Ecto neural progenitor cell (in vitro differentiated cells): ENCODE measurements around the gene HDAC4.

Experiments
- DNase-seq: peaks from one replicate; pipeline ENCODE4 v3.0.0-alpha.2; 2018; ENCODE audit warnings: low spot score

Gene HDAC4

DNA sequence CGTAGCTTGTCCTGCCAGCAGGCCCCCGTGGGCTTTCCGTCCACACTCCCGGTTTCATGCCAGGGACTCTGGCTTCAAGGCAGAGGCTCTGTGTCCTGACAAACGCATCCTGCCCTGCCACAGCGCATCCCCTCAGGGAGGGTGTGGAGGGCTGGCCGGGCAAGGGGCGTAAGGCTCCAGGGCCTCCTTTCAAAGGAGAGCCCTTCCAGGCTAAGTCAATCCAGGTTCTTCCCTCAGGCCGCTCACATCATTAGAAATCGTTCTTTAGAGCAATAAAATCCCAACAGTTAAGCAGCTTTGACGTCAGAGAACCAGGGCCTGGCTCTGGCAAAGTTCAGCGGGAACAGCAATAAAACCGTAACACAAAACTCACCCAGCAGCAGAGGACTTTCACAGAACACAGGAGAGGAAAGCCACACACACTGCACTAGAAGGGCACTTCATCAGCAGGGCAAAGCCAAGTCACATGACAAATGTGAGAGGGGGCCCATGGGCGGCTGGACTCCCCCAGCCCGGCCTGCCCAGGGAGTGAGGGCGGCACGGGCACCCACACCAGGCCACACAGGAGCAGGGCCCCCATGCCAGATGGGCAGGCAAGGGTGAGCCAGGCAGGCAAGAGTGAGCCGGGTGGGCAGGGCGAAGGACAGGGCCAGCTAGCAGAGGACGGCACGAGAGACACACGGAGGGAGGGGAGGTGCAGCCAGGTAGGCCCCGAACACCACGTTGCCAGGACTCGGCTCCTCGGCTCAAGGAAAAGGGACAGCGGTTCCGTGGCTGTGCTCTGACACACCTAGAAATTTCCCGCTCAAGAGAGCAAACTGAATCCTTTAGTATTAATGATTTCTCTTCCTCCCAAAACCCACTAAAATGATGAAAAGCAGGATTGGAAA lies 52.0 kb downstream of the HDAC4 start:
- DNase-seq: no peak

DNA sequence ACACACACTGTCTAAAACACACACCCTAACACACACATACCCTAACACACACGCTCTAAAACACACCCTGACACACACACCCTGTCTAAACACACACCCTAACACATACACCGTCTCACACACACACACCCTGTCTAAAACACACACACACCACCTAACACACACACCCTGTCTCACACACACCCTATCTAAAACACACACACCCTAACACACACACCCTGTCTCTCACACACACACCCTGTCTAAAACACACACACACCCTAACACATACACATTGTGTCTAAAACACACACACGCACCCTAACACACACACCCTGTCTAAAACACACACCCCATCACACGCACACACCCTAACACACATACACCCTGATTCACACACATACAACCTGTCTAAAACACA lies 54.1 kb downstream of the HDAC4 start:
- DNase-seq: no peak

DNA sequence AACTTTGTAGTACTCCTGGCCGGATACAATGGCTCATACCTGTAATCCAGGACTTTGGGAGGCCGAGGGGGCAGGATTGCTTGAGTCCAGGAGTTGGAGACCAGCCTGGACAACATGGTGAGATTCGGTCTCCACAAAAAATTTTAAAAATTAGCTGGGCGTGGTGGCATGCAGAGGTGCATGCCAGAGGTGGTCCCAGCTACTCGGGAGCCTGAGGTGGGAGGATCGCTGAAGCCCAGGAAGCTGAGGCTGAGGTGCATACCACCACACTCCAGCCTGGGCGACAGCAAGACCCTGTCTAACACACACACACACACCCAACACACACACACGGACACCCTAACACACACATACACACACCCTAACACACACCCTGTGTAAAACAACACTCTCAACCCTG lies 55.6 kb downstream of the HDAC4 start:
- no peak for DNase-seq

DNA sequence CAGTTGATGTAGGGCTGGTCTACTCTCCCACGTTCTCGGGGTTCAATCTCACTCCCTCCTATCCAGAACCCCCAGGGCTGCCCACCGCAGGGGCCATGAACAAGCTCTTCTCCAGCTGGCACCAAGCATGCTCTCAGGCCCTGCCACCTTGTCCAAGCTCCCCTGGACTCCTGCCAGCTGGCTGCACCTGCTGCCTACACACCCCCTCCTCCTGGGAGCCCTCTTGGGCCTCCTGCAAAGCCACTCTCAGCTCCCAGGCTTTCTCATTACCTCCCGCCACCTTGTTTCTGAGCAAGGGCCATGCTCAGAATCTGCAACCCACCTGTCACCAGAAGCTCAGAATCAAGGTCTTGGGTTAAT lies 56.0 kb downstream of the HDAC4 start:
- DNase-seq: no peak

DNA sequence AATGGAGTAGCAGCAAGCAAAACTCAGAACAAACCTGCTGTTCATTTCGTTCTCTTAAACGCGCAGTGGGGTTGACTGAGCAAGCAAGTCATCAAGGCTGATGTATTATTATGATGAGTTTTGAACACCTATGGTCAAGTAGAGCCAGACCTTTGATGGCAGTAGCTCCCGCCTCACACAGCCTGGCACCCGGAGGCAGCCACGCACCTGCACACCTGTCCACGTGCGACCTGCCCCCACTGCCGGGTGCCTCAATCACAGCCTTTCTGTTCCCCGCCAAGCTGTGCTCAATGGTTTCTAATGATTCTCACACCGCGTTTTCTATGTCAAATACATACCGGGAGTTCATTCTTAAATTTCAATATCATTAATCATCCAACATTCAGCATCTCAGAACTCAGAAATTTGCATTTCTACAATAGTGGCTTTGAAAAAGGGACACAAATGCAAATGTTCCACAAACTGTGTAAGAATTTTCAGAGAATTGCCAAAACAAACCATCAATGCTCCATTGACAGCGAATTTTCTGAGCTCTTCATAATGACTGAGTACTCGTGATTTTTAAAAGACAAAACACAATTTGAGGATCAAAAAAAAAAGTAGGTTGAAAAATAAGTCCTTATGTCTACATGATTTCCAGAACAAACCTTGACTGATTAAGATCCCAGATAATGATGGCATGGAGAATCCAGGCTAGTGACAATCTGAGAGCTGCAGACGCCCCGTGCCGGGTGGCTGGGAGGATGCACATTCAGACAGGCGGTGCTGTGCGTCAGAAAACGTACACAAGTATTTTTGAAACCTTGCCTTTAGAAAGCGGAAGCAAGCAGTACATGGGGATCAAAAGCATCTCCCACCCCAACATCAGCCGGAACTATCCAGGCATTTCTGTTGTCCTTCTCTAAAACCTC lies 56.6 kb downstream of the HDAC4 start:
- no peak for DNase-seq

DNA sequence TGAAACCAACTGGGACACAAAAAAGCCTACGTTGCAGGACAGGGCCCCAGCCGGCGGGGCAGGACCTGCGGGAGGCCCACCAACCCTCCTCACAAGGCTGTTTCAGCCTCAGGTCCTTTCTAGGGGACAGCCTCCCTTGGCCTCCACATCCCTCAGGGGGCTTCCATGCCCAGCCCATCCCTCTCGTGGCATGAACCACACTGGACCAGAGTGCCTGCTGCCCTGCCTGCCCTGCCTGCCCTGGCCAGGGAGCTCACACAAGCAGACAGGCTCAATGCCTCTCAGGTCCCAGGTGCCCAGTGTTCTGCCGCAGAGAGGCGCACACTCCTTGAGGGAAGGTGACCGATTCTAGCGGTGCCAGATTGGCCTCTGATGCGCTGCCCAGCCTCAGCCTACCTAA lies 57.4 kb downstream of the HDAC4 start:
- no peak for DNase-seq

DNA sequence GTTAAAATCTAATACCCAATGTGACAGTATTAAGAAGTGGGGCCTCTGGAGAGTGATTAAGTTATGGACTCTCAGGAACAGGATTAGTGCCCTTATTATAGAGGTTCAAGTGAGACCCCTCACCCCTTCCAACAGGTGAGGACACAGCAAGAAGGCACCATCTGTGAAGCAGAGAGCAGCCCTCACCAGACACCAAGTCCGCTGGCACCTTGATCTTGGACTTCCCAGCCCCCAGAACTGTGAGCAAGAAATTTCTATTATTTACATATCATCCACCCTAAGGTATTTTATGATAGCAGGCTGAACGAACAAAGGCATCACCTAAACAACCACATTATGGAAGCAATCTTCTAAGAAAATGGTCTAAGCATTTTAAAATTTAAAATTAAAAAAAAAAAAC lies 59.0 kb downstream of the HDAC4 start:
- no peak for DNase-seq

DNA sequence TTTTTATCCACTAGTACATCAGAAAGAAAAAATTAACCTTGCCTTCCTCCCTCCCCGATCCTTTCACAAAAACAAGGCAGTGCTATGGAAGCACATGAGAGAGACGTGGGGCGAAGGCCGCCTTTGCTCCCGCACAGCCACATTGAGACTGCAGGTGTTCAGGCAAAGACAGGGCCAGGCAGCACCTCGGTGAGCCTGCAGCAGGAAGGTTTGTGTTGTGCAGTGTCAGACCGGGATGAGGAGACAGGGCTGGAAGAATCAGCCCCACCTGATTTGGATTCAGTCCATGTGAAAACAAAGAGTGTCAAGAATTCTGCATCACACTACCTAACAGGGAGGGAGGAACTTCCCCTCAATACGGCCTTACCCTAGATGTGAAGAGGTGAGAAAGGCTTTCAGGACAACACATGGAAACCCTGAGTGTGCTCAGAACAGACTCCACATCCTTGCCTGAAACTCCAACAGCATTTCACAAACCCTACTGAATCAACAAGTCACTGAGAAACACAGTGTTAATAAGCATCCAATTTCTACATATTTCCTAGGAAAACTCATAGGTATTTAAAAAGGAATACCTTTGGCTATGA lies 59.6 kb downstream of the HDAC4 start:
- DNase-seq: no peak

DNA sequence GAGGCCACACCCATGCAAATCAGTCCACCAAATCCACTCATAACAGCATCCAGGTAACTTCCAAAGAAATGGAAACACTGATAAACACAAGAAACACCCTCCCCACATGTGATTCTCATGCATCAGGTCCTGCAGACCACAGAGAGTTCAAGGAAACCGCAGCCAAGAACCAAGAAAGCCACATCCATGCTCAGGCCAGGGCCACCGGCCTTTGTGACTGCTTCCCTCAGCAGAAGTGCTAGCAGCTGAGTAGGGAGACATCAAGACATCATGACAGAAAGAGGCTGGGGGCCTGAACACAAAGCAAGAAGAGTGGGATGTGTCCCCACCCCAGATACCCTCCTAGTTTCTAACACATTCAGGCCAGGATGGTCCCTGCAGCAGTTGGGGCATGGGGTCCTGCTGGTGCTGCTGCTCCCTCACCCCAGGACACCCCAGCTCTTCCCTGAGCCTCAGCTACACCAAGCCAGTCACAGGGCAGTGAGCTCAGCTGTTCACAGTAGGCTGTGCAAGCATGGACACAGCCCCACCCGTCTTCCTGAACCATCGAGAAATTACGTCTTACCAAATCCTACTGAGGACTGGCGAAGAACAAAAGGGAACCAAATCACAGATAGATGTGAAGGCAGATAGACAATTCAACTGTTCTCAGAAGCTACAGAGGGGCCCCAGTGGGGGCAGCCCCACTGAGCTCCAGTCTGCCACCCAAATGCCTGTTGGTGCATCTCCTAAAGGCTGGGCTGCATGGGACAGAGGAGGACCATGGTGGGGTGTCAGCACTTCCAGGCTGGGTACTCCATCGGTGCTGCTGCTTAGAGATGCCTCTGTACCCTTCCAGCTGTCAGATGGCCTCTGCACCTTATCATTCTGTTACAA lies 60.9 kb downstream of the HDAC4 start:
- DNase-seq: no peak

DNA sequence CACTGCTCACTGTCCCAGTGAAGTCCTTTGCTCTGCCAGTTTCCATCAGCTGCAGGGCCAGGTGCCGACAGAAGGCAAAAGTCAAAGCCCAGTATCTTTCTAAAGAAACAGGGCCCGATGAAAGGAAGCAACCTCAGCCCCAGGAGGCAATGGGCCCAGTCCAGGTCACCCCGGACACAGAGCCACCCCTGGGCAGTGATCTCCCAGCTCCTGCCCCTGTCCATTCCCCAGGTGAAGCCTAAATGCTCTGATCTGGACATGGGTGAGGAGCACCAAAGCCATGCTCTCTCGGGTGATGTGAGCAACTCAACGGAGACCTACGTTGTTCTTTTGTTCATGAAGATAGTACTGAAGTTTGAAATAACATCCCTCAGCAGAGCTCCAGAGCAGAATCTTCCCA lies 61.6 kb downstream of the HDAC4 start:
- no peak for DNase-seq

DNA sequence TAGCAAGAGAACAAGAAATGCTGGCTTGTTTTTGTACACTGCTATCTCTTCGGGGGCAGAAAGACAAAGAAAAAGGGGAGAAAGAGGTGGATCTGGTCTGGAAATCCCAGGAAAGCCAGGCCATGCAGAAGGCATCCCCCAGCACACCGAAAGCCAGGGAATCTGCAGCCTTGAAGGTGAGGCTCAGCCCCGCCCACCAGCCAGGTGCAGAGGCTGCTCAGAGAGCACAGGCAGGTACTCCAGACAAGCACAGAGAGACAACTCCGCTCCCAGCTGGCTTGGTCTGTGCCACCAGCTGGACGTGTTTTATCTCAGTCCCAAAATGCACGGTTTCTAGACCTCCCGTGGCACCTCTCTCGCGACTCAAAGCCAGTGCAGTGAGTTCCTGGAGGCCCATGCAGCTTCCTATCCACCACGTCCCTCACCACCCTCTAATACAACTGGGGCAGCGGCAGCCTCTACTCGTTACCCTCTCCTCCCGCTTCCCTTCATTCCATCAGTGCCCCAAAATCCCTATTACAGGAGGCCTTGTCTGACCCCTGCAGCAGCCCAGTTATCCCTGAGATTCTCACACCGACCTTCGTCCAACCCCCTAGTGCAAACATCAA lies 62.8 kb downstream of the HDAC4 start:
- DNase-seq: no peak

DNA sequence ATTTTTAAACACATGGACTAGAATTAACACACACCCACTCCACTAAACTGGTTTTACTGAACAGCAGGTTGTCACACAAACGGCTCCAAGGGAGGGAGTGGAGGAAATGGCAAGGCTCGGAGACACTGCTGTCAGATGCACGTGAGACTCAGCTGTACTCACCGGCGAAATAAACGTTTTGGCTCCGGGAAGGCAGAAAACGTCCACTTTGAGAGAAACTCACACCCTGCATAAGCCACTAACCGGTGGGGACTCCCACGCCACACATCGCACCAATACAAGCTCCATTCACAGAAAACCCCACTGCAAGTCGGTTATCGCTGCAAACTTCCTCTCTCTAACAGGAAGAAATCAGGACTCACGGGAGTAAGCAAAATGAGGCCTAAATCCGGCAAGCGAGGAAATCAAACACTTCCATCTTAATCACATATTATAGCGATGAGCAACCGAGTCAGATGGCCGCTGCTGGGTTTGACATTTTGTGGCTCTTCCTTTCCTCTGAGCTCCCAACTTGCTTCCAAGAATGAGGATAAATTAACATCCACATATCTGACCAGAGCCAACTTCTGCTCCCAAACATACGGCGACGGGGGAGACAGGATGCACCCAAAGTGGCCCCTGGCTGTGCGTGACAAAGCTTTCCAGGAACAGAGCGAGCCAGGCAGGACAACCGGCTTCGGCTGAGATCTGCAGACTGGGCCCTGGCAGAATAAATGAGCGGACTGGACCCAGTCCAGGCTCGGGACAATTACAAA lies 63.5 kb downstream of the HDAC4 start:
- no peak for DNase-seq

DNA sequence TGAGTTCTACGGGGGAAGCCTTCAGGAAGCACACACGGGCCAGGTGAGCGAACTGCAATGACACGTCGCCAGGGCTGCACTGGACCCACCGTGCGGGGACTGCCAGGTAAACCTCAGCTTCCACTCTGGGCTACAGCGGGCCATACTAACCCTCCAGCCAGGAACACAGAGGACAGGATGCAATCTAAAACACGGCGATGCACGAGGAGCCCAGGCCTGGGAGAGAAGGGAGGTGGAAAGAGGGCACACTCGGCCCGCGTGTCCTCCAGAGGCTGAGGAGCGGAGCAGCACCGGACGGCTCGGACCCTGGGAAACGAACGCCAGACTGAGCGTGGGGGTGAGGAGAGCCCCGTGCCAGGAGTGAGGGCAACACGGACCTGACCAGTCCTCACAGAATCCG lies 69.3 kb downstream of the HDAC4 start:
- DNase-seq: peak; percentile 40

DNA sequence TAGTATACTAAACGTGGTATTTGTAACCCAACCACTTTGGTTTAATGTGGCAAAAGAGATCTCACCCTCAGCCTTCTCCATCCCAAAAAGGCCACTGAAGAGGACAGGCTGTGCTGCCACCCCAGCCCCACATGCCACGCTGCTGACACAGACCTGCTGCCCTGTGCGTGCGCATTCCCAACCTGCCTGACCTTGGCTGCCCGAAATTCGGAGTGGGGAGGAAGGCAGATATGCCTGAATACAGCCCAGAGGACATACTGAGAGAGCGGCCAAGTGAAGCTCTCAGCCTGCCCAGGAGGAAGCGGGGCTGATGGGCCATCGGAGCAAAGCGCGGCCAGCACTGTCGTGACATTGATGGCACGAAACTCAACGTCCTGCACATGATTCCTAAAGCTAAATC lies 70.0 kb downstream of the HDAC4 start:
- peak; percentile 34 for DNase-seq

DNA sequence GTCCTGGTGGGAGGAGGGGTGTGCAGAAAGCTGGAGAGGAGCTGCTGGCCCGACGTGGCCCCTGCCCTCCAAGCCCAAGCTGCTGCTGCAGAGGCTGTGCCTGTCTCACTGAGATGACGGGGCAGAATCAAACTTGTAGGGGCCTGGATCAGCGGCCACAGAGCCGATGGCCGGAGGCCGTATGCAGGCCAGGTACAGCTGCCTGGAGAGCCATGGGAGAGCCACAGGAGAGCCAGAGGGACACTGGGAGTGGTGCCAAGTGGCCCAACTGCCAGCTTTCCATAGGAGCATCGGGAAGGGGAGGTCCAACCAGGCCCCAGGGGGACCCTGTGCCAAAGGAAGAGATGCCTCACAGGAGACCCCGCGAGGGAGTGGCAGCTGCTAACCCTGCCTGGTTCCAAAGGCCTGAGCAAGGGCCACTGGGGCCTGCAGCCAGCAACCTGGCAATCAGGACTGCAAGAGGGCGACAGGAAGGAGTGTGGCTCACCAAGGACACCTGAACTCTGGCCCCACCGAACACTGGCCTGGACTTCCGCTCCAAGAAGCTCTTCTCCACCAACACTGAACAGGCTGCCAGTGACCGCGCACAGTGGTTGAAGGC lies 70.7 kb downstream of the HDAC4 start:
- peak; percentile 44 for DNase-seq

DNA sequence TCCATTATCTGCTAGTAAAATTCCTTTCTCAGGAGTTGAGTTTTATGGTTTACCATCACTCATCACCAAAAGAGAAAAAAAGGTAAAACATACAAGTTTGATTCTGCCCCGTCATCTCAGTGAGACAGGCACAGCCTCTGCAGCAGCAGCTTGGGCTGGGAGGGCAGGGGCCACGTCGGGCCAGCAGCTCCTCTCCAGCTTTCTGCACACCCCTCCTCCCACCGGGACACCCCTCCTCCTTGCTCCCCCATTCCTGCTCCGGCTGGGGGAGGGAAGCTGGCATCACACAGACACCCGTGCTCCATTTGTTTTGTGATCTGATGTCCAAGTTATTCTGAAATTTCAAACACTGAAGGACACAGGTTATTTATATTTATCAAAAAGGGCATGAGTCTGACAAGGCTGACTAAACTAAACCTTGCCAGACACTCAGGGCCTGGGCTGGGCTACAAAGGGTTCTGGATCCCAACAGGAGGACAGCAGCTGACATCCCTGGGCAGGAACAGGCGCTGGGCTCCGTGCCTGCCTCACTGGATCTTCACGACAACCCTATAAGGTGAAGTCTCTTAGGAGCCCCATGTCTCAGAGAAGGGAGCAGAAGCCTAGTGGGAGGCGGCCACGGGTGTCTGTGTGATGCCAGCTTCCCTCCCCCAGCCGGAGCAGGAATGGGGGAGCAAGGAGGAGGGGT lies 71.4 kb downstream of the HDAC4 start:
- peak; percentile 40 for DNase-seq

DNA sequence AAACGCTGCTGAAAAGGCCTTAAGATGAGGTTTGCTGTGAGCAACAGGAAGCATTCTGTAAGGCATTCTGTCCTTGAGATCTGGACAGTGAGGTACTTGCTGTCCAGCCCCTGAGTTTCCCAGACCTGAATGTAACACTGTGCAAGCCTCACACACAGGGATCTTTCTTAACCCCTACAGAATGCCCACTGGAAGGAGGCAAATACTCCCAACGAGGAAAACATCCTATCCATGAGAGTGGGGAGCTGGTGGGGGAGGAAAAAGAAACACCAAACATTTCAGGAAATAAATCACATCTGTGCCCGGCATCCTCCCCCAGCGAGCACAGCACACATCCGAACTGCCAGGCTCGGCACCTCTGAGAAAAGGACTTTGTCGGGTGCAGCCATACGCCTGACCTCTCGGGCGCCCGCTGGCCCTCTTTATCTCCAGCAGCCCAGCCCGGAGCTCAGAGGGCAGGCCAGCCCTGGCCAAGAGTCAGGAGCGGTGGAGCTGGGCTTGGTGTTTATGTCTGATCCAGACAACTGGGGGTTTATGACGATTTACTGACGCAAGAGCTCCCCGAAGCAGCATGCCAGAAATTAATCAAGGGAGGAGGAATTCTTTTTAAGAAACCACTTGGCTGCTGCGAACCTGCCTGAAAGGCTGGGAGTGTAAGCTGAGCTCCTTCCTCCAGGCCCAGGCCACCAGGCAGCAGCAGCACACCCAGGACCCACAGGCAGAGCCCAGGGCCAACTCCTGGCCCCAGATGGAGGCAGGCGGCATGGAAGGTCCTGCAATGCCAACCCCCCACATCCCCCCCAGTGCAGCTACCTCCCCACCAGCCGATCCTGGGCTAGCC lies 72.2 kb downstream of the HDAC4 start:
- peak; percentile 53 for DNase-seq

DNA sequence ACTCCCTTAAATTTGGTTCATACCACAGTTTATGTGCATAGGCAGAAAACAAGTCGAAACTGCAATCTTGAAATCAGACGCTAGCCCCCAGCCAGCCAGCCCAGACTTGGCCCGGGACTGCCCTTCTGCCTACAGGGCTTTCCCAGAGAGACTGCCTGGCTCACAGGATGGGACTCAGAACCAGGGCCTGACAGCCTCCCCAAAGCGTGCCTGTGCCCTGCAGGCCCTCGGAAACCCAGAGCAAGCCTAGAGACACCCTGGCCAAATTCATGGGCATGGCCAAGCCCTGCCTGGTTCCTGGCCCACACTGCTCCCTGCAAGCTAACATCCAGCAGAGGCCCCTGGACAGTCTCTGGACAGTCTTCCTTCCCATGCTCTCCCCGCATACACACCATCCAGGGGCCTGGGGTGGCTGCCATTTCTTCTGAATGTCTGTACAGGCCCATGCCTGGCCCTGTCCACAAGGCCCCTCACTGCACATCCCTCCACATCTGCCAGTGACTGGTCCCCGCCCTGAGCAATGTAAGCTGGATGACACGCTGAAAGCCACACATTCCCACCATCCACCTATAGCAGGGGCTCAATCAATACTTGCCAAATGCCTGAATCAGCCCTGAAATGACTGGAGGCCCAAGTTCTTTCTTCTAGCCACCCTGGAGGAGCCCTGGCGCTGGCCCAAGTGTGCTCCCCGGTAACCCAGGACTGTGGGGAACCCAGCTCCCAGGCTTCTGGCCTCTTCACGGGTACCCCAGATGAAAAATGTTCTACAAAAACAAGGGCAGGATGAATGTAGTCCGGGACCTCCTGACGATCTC lies 73.1 kb downstream of the HDAC4 start:
- DNase-seq: peak; percentile 39
